H9 (cell line): ENCODE measurements around the gene PHKA1. TPM values are rescaled to one million over a fixed set of nuclear protein-coding genes. Genes with fewer than 3 reads are reported as not detected.

Experiments
- DNase-seq: peaks from one replicate; pipeline ENCODE4 v3.0.0-alpha.2; 2017
- H2AFZ ChIP-seq: one replicate; pipeline ENCODE4 v1.6.1; 2013; ENCODE audit warnings: mild to moderate bottlenecking, low read length, control low read depth, moderate library complexity
- H2AK5ac ChIP-seq: 2 replicates; pipeline ENCODE4 v1.6.1; 2013; ENCODE audit warnings: low read length, control low read depth, mixed read lengths; ENCODE audit not compliant: insufficient read length
- H2BK120ac ChIP-seq: one replicate; pipeline ENCODE4 v1.6.1; 2013; ENCODE audit warnings: low read depth, mild to moderate bottlenecking, low read length, control low read depth, inconsistent platforms; ENCODE audit not compliant: poor library complexity, severe bottlenecking
- H2BK12ac ChIP-seq: 2 replicates; pipeline ENCODE4 v1.6.1; 2013; ENCODE audit warnings: low read length, control low read depth, mixed read lengths, low read depth; ENCODE audit not compliant: insufficient read length
- H2BK15ac ChIP-seq: 2 replicates; pipeline ENCODE4 v1.6.1; 2013; ENCODE audit warnings: low read depth, low read length, control low read depth
- H2BK20ac ChIP-seq: one replicate; pipeline ENCODE4 v1.6.1; 2013; ENCODE audit warnings: low read depth, mild to moderate bottlenecking, low read length, control low read depth, inconsistent platforms; ENCODE audit not compliant: poor library complexity, severe bottlenecking
- H2BK5ac ChIP-seq: 2 replicates; pipeline ENCODE4 v1.6.1; 2013; ENCODE audit warnings: low read length, control low read depth, mixed read lengths; ENCODE audit not compliant: insufficient read length
- H3K14ac ChIP-seq: 2 replicates; pipeline ENCODE4 v1.6.1; 2013; ENCODE audit warnings: low read length, control low read depth; ENCODE audit not compliant: insufficient read depth
- H3K18ac ChIP-seq: 2 replicates; pipeline ENCODE4 v1.6.1; 2013; ENCODE audit warnings: low read depth, mild to moderate bottlenecking, mixed read lengths, low read length, control low read depth; ENCODE audit not compliant: insufficient read length
- H3K23ac ChIP-seq: 2 replicates; pipeline ENCODE4 v1.6.1; 2013; ENCODE audit warnings: low read length, control low read depth, mixed read lengths, low read depth; ENCODE audit not compliant: insufficient read length
- H3K23me2 ChIP-seq: 2 replicates; pipeline ENCODE4 v1.6.1; 2013; ENCODE audit warnings: low read depth, mild to moderate bottlenecking, mixed read lengths, low read length, control low read depth; ENCODE audit not compliant: insufficient read length, poor library complexity, severe bottlenecking
- H3K27ac ChIP-seq: 2 replicates; pipeline ENCODE4 v1.5.1; 2013; ENCODE audit warnings: low read length, control low read depth, mixed read lengths, low read depth; ENCODE audit not compliant: insufficient read length
- H3K27me3 ChIP-seq: 2 replicates; pipeline ENCODE4 v1.6.1; 2013; ENCODE audit warnings: low read length, control low read depth, inconsistent platforms; ENCODE audit not compliant: insufficient read depth
- H3K4ac ChIP-seq: 2 replicates; pipeline ENCODE4 v1.6.1; 2013; ENCODE audit warnings: low read depth, mild to moderate bottlenecking, control low read depth, inconsistent platforms, low read length, moderate library complexity
- H3K4me1 ChIP-seq: 2 replicates; pipeline ENCODE4 v1.6.1; 2013; ENCODE audit warnings: low read length, control low read depth, inconsistent platforms; ENCODE audit not compliant: insufficient read depth
- H3K4me2 ChIP-seq: 2 replicates; pipeline ENCODE4 v1.6.1; 2013; ENCODE audit warnings: low read length, control low read depth, mixed read lengths; ENCODE audit not compliant: insufficient read length, insufficient read depth
- H3K56ac ChIP-seq: 2 replicates; pipeline ENCODE4 v1.6.1; 2013; ENCODE audit warnings: low read depth, mild to moderate bottlenecking, mixed read lengths, low read length, control low read depth; ENCODE audit not compliant: insufficient read length
- H3K79me1 ChIP-seq: 2 replicates; pipeline ENCODE4 v1.6.1; 2013; ENCODE audit warnings: low read depth, mild to moderate bottlenecking, moderate library complexity, low read length, control low read depth, inconsistent platforms; ENCODE audit not compliant: insufficient read depth, poor library complexity, severe bottlenecking
- H3K79me2 ChIP-seq: 2 replicates; pipeline ENCODE4 v1.6.1; 2013; ENCODE audit warnings: low read length, control low read depth, inconsistent platforms; ENCODE audit not compliant: insufficient read depth
- H3K9ac ChIP-seq: 2 replicates; pipeline ENCODE4 v1.6.1; 2013; ENCODE audit warnings: low read length, control low read depth, mixed read lengths; ENCODE audit not compliant: insufficient read length; ENCODE audit errors: extremely low read depth
- H3K9me3 ChIP-seq: one replicate; pipeline ENCODE4 v1.6.1; 2013; ENCODE audit warnings: low read depth, low read length, inconsistent platforms; ENCODE audit not compliant: control insufficient read depth
- H3T11ph ChIP-seq: one replicate; pipeline ENCODE4 v1.6.1; 2013; ENCODE audit warnings: mild to moderate bottlenecking, low read length, control low read depth, inconsistent platforms
- H4K20me1 ChIP-seq: one replicate; pipeline ENCODE4 v1.6.1; 2013; ENCODE audit not compliant: control insufficient read depth, insufficient read length, insufficient read depth
- H4K5ac ChIP-seq: 2 replicates; pipeline ENCODE4 v1.6.1; 2013; ENCODE audit warnings: low read depth, mild to moderate bottlenecking, mixed read lengths, low read length, control low read depth; ENCODE audit not compliant: insufficient read length
- H4K8ac ChIP-seq: replicated peaks from 2 replicates; pipeline ENCODE4 v1.6.1; 2013; ENCODE audit warnings: low read length, control low read depth, mixed read lengths, low read depth; ENCODE audit not compliant: insufficient read length
- H4K91ac ChIP-seq: 2 replicates; pipeline ENCODE4 v1.6.1; 2013; ENCODE audit warnings: low read depth, mild to moderate bottlenecking, moderate library complexity, mixed read lengths, low read length, control low read depth; ENCODE audit not compliant: insufficient read length
- H3K27ac Mint-ChIP-seq, 3 experiments: 2 replicates in 2 of 3; 3 replicates in 1 of 3; pipeline ENCODE4 v1.8.0; 2020 to 2021; ENCODE audit warnings: mixed read lengths in 3 of 3, mild to moderate bottlenecking in 1 of 3, moderate library complexity in 1 of 3
- H3K27me3 Mint-ChIP-seq: 2 replicates; pipeline ENCODE4 v1.8.0; 2021; ENCODE audit warnings: low read depth, mild to moderate bottlenecking, moderate library complexity, mixed read lengths
- H3K36me3 Mint-ChIP-seq, 3 experiments: 2 replicates in 2 of 3; 3 replicates in 1 of 3; pipeline ENCODE4 v1.8.0; 2020 to 2021; ENCODE audit warnings: low read depth in 3 of 3, mixed read lengths in 3 of 3; ENCODE audit not compliant: insufficient read depth in 1 of 3
- H3K4me1 Mint-ChIP-seq, 2 experiments: 2 replicates each; pipeline ENCODE4 v1.8.0; 2020; ENCODE audit warnings: mixed read lengths in 2 of 2
- H3K4me3 Mint-ChIP-seq, 2 experiments: 2 replicates in 1 of 2; 3 replicates in 1 of 2; pipeline ENCODE4 v1.8.0; 2020 to 2021; ENCODE audit warnings: mild to moderate bottlenecking in 2 of 2, mixed read lengths in 2 of 2, moderate library complexity in 1 of 2
- H3K9me3 Mint-ChIP-seq, 2 experiments: 2 replicates in 1 of 2; 3 replicates in 1 of 2; pipeline ENCODE4 v1.8.0; 2020; ENCODE audit warnings: mild to moderate bottlenecking in 2 of 2, mixed read lengths in 2 of 2, moderate library complexity in 1 of 2
- WGBS: extraction: QIAGEN DNeasy Blood & Tissue Kit; methylation state at CpG from one replicate; pipeline ENCODE4 v1.1.7; 2013; ENCODE audit warnings: missing lambda C conversion rate, low lambda C conversion rate, mixed read lengths; ENCODE audit not compliant: insufficient read length; ENCODE audit errors: extremely low coverage; 5-methylcytosine and 5-hydroxymethylcytosine counted together
- total RNA-seq: library from RNA; stranded (reverse); gene quantifications from 2 replicates; pipeline ENCODE4 v1.2.1, GENCODE V29; 2021
- TF ChIP-seq, protein P1 (sequence below): fragments of 200-600 bp; sonication (generic); conservative IDR thresholded peaks from 3 replicates; pipeline ENCODE4 v1.8.0; 2021; ENCODE audit warnings: antibody characterized with exemption, mild to moderate bottlenecking

Gene PHKA1
- total RNA-seq, 1 experiment from 2014 or later: 6.6 TPM

DNA sequence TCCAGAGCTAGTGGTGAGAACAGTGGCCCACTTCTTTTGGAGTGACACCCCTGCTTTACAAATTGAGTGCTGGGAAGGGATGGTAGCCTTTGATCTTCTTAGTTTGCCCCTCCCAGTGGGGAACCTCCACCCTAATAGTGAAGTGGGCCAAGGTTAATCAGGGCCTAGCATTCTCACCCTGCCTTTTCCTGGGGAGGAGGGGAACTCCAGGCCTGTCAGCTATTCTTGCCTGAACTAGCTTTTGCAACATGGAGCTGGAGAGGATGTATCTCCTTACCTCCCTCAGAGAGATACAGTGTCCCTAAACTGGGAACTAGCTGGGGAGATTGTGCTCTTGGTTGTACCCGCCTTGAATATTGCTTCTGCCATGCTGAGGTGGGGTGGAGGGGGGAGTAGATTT lies 20.6 kb downstream of the PHKA1 start:
- no peak overlapping the region for H2BK15ac ChIP-seq
- no peak overlapping the region for H4K5ac ChIP-seq
- H3K56ac ChIP-seq: no peak overlapping the region
- H2BK120ac ChIP-seq: no peak overlapping the region
- no peaks in the 10 kb centered on the region for H3K23me2 ChIP-seq
- H4K20me1 ChIP-seq: no peaks in the 10 kb centered on the region
- Mint-ChIP-seq H3K4me3 (no peak overlapping the region), H3K36me3 (no peaks in the 10 kb centered on the region; a peak in 3 of 7 replicates), H3K27me3 (no peaks in the 10 kb centered on the region), H3K27ac (no peak overlapping the region), H3K4me1 (no peaks in the 10 kb centered on the region), H3K9me3 (peaks cover 39 to 58% of the 10 kb centered on the region in 2 experiments)
- no peak overlapping the region for H2BK5ac ChIP-seq
- H3T11ph ChIP-seq: no peak overlapping the region
- no peak overlapping the region for H3K27ac ChIP-seq
- H2AFZ ChIP-seq: no peak overlapping the region
- H3K4me1 ChIP-seq: no peaks in the 10 kb centered on the region
- H3K79me2 ChIP-seq: no peaks in the 10 kb centered on the region
- no peaks in the 10 kb centered on the region for H3K27me3 ChIP-seq
- no peak overlapping the region for H3K23ac ChIP-seq
- no peak overlapping the region for H3K18ac ChIP-seq
- H3K14ac ChIP-seq: no peak overlapping the region
- H2AK5ac ChIP-seq: no peak overlapping the region
- WGBS: no CpG with 5 or more reads among the region's 1 CpG
- H2BK20ac ChIP-seq: no peak overlapping the region
- no peak overlapping the region for H3K9ac ChIP-seq
- no peak overlapping the region for H4K91ac ChIP-seq
- no peaks in the 10 kb centered on the region for H3K79me1 ChIP-seq
- TF ChIP-seq, protein P1, sequence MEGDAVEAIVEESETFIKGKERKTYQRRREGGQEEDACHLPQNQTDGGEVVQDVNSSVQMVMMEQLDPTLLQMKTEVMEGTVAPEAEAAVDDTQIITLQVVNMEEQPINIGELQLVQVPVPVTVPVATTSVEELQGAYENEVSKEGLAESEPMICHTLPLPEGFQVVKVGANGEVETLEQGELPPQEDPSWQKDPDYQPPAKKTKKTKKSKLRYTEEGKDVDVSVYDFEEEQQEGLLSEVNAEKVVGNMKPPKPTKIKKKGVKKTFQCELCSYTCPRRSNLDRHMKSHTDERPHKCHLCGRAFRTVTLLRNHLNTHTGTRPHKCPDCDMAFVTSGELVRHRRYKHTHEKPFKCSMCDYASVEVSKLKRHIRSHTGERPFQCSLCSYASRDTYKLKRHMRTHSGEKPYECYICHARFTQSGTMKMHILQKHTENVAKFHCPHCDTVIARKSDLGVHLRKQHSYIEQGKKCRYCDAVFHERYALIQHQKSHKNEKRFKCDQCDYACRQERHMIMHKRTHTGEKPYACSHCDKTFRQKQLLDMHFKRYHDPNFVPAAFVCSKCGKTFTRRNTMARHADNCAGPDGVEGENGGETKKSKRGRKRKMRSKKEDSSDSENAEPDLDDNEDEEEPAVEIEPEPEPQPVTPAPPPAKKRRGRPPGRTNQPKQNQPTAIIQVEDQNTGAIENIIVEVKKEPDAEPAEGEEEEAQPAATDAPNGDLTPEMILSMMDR: no peak
- no peak overlapping the region for H3K4me2 ChIP-seq
- H3K4ac ChIP-seq: no peak overlapping the region
- peaks cover 11% of the 10 kb centered on the region for H3K9me3 ChIP-seq
- H4K8ac ChIP-seq: no peak overlapping the region
- no peak for DNase-seq
- H2BK12ac ChIP-seq: no peak overlapping the region
